NCI-H2227 (cell line): ENCODE measurements around the gene CDPF1.

ENCODE experiments used
- DNase-seq: peaks from one replicate; lab custom pipeline; 2025; ENCODE audit not compliant: unreplicated experiment; lab: John Stamatoyannopoulos, UW

The CDPF1 gene, protein sequence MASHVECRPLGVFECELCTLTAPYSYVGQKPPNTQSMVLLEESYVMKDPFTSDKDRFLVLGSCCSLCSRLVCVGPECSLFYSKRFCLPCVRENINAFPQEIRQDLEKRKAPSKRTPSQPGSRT

DNA sequence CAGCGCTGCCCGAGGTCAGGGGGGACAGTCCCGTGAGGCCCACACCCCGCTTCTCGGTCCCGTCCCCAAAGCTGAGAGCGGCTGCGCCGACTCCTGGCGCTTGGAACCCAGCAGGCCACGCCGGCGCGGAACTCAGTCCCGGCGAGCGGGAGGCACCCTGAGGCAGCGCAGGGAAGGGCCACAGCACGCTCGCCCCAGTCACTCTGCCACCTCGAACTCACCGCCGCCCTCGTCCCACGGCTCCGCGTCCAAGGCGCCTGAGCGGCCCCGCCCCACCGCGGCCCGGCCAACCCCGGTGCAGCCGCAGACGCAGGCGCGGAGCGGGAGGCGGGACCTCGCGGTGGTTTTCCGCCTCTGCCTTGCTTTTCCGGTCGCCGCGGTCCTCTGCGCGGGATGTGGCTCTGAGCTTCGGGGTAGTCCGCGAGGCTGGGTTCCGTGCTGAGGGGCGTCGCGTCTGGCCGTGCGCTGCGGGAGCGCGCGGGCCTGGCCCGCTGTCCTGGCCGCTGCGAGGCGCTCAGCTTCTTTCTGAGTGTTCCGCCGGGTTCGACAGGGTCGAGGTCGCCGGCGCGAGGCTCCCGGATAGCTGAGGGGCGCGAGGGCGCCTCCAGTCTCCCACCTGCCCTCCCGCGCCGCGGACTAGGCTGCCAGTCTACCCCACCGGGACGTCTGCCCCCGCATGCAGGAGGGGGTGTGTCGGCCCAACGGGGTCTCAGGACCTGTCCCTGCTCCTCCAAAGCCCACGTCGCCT is at the start of gene CDPF1:
CDPF1 (minus strand) TSS at position 259 of the 748 bp plus-strand sequence. CDS start 2,009 bp downstream, outside the sequence.
- peak; percentile 89 for DNase-seq

DNA sequence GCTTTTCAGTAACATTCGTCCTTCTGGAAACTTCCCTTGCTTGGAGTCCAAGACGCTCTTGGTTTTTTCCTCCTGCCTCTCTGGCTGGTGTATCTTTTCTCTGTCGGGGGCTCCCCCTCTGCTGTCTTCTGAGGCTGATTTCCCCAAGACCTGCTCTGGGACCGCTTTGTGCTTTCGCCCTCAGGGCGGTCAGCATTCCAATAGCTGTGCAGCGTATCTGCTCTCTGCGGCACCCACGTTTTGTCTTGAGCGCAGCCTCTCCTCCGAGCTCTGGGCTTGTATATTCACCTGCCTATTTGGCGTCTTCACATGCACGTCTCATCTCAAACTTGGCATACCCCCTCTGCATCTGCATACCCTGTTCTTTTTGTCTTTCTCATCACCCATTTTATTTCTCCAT is 49.0 kb upstream of the CDPF1 start:
- no peak for DNase-seq

- no peak for DNase-seq
Measured at GRCh38 chr22:46297151-46297812, 47.2 kb upstream of the CDPF1 start.

DNA sequence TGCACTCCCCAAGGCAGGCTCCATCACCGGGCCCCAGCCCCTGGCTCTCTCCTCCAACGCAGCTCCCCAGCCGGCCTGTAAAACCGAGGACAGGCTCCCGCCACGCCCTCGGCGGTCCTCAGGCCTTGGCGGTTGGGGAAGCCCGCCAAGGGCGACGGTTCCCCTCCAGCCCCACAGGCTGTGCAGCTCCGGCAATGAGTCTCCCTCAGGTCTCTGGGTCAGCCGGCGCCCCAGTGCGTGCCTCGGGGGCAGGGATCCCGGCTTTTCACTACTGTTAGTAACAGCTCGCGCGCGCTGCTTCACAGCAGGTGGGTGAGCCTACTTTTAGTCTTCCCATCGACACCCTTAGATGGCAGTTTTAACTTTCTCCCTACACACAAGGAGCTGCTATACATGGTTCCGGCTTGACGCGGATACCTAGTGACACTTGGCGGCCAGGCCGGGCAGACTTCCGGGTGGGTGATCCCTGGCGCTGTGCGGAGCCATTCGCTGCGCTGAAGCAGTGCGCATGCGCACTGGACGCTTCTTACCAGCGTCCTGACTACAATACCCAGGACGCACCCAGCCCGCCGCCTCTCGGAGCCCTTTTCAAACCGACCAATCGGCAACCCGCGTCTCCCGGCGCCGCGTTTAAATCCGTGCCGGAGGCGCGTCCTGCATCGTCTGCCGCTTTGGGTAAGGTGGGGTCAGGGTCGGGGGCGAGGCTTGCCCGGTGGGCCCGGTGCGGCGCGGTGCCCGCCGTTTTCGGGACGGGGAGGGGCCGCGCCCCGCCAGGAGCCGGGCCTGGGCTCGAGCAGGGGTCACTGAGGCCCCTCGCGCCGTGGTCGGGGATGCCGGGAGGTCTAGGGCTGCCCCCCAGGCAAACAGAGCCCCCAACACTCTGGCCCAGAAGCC is 46.4 kb upstream of the CDPF1 start, which contains the start of gene GTSE1:
GTSE1 (plus strand) TSS at position 614 of the 894 bp plus-strand sequence. CDS start 531 bp downstream, outside the sequence.
- DNase-seq: peak; percentile 95

DNA sequence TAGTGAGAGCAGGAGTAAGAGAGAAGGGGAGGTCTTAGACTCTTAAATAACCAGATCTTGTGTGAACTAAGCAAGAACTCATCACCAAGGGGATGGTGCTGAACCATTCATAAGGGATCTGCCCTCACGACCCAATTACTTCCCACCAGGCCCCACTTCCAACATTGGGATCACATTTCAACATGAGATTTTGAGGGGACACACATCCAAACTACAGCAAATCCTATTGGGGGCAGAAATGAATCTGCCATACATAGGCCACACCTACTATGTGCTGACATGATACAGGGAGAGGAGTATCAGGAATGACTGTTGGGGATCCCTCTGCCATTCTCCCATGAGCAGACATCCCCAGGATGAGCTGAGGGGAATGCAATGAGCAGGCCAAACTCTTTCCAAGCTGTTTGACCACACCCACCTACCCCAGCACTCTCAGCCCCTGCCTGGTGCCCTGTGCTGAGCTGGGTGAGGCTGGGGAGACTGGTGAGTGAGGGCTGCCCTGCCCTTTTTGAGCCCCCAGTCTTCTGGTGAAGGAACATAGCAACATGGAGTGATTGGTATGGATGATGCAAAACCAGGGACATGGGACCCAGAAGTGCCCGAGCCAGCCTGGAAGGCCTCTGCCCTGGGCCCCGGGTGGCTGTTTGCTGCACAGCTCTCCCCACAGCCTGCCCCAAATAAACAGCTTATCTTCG is 45.3 kb upstream of the CDPF1 start:
- DNase-seq: no peak

DNA sequence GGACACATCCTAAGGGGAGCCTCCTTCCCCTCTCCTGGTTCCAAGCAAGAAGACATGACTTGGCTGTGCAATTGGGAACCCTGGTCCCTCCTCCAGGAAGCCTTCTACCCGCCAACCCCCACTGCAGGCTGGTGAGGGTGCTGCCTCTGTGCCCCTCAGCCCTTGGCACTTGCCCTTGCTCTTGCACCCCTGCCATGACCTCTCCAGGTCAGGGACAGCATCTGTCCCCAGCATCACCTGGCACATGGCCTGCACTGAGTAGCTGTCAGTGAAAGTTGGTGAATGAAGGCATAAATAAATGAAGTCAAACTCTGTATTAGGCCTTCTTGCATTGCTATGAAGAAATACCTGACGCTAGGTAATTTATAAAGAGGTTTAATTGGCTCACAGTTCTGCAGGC is 44.7 kb upstream of the CDPF1 start:
- DNase-seq: no peak

- DNase-seq: peak; percentile 5
Measured at GRCh38 chr22:46293577-46294260, 43.6 kb upstream of the CDPF1 start.

DNA sequence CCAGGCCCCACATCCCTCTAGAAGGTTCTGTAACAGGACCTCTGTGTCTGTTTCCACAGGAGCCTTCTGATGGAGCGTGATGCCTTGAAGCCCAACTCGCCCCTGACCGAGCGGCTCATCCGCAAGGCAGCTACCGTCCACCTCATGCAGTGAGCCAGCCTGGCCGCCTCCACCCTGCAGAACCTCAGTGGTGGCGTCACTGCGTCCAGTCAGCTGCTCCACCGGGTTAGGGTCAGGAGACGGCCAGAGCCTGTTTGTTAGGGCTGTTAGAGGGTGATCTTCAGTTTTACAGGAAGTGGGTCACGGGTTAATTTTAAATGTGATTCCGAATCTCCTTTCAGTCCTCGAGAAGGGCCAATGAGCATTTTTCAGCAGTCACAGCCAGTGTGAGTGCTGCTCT is 42.6 kb upstream of the CDPF1 start:
- no peak for DNase-seq

DNA sequence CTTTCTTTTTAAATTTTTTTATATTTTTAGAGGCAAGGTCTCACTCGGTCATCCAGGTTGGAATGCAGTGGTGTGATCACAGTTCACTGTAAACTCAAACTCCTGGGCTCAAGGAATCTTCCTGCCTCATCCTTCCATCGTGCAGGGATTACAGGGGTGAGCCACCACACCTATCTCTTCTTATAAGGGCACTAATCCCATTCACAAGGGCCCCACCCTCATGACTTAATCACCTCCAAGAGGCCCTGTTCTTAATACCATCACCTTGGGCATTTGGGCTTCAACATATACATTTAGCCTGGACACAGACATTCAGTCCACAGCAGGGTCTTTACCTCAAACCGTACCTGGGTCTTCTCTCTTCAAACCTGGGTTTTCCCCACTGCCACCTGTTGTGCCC is 42.1 kb upstream of the CDPF1 start:
- DNase-seq: no peak

- no peak for DNase-seq
Measured at GRCh38 chr22:46290843-46291785, 41.0 kb upstream of the CDPF1 start.

GRCh38 chr22:46290121-46290842 is 40.2 kb upstream of the CDPF1 start:
- DNase-seq: no peak

GRCh38 chr22:46289244-46289891 is 39.3 kb upstream of the CDPF1 start:
- no peak for DNase-seq

DNA sequence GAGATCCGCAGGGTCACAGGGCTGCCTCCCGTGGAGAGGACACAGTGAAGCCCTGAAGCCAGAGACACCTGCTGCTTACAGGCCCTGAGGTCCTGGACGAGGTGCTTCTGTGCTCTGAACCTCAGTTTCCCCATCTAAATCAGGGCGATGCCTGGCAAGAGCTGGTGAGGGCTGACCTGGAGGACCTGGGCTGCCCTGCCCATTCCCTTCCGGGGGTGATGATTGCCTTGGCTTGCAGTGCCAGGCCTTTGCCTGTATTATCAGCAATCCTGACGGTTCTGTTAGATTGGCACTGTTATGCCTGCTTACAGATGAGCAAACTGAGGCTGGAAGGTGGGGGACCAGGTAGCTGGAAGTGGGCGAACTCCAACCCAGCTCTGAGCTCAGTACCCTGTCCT is 38.8 kb upstream of the CDPF1 start:
- DNase-seq: no peak

DNA sequence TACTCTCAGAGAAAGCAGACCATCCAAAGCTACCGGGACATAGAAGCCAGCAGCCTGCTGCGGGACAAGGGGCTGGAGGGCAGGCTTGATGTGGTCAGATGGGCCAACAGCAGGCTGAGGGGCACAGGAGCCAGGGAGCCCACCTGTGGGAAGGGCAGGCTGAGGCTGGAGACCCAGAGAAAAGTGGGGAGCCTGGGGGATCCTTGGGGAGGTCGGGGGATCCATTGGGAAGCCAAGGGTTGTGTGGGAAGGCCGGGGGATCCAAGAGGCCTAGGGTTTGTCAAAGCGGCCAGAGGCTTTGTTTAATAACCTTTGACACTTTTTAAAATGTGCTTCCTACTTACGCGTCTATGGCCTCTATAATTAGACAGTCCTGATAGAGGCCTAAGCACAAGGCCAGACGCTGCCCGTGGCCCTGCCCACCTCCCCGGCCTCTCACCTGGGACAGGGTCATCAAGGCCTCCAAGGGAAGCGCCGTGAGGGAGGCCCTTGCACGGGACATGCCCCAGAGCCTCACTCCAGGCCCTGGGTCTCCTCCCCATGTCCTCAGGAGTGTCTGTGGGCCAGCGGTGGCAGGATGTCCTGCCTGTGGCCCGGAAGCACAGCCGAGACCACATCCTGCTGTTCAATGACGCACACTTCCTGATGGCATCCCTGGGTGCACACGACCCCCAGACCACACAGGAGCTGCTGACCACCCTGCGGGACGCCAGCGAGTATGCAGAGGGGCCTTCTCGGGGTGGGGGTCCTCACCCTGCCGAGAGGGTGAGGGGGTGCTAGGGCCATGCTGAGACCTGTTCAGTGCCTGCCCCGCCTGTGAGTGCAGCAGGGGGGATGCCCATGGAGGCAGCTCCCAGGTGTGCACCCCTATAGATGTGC is 38.0 kb upstream of the CDPF1 start:
- DNase-seq: no peak

GRCh38 chr22:46286941-46287872 is 37.1 kb upstream of the CDPF1 start:
- DNase-seq: no peak

GRCh38 chr22:46286006-46286405 is 35.9 kb upstream of the CDPF1 start:
- DNase-seq: no peak
